HG03575 (cell line): ENCODE results near the gene GREM2.
A peak's percentile ranks its signal among the peaks of the same experiment; 100 is the strongest.

ENCODE experiments used
- ATAC-seq: cut with Tn5 transposase; IDR thresholded peaks from one replicate; pipeline ENCODE4 v1.9.1; 2021; ENCODE audit not compliant: unreplicated experiment, insufficient number of reproducible peaks, low FRiP score; ENCODE audit errors: extremely low read depth

The GREM2 gene

DNA sequence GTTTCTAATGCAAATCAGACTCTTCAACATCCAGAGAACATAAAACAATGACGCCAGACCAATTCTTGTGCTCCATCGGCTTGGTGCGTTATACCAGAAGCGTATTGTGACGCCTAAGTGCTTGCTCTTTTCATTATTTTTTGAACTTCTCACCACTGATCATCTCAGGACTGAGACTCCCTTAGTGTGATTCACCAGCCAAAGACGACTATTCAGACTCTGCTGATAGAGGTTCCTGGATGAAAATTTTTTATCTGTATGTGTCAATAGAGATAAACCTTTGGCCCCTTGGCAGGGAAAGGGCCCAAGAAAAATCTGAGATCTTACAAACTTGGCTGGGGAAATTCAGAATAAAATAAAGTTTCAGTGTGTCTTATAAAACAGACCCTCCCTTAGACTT lies 856 bp upstream of the GREM2 start:
- no peak for ATAC-seq

DNA sequence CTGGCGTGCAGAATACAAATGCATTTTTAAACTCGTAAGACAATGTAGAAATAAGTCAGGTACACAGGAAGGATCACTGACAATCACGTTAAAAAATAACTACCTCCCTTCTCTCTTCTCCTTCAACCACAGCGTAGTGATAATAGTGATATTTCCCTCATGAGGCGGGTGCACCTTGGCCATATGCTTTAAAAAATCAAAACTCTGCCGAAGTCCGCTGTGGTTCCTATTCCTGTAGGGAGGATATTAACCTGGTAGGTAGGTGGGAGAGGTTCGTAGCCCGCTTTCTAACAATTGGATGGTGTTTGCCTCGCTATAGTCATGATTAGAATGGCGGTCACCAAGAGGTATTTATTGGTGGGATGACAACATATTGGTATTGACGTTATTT lies 732 bp downstream of the GREM2 start:
- no peak for ATAC-seq

DNA sequence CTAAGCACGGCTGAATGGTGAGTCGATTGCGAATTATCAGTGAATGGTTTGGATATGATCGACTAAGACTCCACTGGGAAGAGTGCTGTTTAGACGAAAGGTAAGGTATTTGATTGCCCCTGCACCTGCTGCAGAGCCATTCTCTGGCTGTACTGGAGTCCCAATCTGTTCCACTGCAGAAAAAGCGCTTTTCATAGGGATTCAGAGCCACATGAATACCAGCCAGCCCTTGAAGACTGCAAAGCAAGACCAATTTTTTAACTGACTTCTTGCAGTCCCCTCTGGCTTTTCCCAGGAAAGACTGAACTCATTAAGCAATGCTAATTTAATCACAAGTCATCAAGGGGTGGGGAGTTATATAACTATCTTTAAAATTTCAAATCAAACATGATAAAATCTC lies 1.3 kb downstream of the GREM2 start:
- ATAC-seq, result no peak

DNA sequence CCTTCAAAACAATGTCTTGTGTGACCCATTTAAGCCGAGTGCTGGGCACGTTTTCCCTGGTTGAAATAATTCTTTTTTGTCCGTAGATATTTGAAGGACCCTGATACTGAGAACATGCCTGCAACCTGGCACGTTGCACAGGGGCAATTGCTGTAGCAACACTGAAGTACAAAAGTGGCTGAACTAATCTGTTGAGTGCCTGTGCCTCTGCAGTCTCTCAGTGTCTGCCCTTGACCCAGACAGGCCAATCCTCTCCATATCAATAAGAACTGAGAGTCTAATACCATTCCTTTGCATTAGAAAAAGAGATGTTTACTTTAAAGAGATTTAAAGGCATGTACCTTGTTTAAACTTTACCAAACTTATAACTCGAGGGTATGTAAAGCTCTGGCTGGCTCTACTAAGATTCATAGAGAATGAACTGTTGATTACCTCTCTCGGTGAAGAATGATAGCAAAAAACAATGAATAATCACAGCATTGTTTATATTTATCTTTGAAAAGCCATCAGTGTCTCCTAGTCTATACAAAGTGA lies 2.4 kb downstream of the GREM2 start:
- no peak for ATAC-seq

DNA sequence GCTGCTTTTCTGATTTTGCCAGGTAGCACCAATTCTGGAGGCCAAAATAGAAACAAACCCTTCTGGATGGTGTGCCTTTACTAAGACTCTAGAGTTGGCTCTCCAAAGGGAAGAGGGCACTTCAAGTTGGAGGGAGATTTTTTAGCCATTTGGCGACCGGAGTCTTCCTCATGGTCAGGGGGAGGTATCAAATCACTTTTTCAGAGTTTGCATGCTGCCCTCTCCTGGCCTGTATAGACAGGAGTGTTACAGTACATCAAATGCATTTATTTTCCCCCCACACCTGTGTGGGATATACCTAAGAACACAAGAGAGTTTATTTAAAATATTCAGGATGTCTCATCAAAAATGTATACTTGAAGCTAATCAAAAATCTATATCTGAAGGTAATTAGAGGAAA lies 3.2 kb downstream of the GREM2 start:
- no peak for ATAC-seq

DNA sequence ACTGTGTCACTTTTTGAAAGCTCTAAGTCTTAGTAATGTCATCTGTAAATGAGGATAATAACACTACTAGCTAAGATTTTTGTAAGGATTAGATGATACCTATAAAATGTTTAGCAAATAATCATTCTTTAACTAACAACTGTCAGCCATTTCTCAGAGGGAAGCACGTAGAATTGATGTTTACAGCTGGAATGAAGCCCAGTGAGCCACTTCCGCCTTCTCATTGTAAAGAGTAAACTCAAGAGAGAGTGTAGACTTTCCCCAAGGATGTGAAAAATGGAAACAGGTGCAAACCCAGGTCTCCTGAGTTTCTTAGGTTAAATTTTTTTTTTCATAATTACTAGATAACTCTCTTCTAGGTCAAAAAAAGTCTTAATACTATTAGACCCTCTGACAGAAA lies 4.9 kb downstream of the GREM2 start:
- no peak for ATAC-seq

DNA sequence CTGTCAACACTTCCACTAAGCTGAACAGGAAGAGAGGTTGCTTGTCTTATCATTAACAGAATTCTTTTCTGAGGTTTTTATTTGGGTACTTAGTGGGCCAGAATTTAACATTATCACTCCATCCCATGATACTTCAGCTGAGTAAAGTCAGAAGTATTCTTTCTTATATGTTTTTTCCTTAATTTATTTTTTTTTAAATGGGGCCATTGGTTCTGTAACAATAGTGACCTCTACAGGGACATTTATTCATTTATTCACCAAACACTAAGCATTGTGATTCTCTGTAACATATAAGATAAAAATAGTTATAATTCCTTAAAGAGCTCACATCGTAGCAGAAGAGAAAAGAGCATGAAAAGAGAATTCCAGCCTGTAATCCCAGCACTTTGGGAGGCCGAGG lies 9.8 kb downstream of the GREM2 start:
- ATAC-seq, result no peak

DNA sequence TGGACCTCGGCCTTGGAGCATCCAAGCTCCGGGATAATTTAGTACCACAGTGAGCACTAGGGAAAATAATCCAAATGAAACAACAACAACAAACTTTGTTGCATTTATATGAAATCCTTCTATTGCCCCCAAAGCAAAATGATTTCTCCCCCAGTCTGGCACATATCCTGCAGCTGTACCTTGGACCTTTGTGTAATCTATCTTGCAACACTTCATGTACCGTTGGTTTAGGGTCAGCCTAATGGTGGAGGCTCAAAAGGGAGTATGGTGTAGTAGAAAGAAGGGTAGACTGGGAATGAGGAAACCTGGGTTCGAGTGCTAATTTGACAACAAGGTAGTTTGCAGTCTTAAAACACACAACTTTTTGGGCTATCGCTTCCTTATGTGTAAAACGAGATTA lies 12.1 kb downstream of the GREM2 start:
- no peak for ATAC-seq

DNA sequence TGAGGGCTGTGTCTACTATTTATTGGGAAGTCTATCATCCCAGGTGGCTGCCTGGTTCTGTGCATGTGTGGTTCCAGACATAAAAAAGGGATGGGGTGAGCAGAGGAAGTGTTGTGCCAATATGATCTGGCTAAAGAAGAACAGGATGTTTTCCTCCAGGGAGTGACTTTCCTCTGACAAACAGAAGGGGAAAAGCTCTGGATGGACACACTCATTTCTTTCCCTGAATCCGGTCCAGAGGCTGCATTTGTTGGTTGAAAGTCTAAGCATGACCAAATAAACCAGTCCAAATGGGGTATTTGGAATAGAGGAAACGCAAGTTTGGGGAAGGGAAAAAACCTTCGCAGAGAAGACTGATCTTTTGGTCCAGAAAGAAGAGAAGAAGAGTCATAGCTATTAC lies 12.7 kb downstream of the GREM2 start:
- no peak for ATAC-seq

DNA sequence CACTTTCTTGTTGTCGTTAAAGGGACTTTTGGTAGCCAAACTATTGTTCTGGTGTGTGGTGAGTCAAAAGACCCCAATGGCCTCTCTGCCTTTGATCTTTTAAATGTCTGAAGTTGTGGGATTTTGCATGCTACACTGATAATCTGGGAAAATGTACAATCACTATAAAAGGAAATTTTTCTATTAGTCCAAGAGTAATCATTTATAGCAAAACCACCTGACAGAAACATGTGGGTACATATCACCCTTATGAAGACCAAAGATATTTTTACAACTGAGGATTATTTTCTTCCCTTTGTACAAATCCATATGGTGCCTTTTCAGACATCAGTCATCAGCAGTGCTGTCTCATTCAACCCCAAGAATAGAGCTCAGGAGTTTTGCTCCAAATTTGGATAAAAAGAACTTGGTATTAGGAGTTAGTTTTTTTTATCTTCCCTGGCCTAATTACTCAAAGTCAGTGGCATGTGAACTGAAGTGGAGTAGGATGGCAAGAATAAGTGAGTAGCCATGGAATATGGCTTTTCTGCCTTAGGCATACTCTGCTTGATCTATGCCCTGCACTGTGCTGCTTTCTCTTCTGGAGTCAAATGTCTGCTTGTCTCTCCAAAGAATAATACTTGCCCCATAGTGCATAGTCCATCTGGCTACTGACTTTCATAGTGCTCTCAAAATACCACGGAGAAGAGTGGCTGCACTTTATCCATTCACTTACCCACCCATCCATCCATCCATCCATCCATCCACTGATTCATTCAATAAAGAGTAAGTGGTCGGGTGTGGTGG lies 13.5 kb downstream of the GREM2 start:
- no peak for ATAC-seq

DNA sequence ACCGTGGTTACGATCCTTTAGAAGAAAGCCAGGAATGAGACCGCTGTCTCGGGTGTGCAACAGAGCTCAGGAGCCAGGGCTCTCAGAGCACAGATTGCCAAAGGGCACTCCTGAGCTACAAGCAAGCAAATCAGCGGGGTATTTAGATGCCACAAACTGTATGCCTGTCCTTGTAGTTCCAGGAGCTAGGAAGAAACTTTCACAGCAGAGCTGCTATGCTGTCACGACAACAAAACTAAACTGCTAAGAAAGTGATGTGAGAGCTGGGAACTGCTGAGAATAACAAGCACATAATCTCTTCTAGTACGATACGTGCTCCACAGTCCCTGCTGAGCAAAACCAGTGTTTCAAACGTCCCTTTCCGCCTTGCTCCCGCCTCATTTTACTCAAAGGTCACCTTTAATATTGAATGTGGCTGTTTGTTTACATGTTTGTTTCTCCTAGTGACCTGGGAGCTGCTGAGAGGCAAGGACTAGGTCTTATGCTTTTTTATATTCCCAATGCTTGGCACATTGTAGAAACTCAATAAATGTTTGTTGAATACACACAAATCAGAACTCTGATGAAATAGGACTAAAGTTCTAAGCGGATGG lies 14.7 kb downstream of the GREM2 start:
- no peak for ATAC-seq

DNA sequence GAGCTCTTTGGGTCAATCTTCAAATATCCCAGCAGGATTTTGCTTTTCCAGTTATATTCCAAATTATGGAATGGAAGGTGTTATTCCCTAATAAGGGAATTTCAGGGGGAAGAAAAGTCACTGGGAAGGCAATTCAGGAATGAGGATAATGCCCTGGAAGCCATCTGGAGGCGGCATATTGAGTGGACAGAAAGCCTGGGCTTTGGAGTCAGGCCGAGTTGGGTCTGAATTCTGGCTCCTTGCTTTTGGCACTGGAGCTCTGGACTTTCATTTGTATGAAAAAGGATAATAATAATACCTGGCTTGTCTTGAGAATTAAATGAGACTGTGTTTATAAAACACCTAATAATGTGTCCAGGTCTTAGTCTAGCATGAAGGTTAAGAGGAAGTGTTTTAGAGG lies 16.5 kb downstream of the GREM2 start:
- no peak for ATAC-seq

DNA sequence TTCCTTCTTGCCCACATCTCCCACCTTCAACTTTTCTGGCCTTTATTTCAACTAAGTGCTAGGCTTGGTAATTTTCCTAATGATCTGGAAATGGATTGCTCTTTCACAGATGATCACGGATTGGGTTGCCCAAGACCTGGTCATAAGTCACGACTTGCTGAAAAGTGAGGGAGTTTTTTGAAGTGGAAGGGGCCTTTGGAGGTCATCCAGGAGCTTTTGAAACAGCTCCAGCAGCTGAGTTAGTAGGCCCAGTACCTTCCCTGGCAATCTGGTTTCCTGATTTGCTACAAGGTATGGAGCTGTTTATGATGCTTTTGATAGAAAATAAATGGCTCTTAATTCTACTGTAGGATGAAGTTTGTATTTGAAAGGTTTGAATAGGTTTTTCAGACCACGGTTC lies 20.4 kb downstream of the GREM2 start:
- no peak for ATAC-seq

DNA sequence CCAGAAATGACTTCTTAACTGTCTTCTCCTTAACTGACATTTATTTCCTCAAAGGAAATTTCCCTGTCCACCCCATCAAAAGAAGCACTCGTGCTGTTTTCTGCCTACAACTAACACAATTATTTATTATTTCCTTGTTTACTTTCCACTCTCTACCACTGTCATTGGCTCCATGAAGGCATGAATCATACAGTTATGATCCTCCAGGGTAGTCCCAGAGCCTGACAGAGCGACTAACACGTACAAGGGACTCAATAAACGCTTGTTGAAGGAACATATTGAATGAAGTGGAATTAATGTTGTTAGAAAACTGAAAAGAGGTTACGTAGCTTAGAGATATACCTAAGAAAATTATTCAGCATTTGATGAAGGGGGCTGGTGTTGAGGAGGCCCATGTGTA lies 20.9 kb downstream of the GREM2 start:
- ATAC-seq, result no peak

DNA sequence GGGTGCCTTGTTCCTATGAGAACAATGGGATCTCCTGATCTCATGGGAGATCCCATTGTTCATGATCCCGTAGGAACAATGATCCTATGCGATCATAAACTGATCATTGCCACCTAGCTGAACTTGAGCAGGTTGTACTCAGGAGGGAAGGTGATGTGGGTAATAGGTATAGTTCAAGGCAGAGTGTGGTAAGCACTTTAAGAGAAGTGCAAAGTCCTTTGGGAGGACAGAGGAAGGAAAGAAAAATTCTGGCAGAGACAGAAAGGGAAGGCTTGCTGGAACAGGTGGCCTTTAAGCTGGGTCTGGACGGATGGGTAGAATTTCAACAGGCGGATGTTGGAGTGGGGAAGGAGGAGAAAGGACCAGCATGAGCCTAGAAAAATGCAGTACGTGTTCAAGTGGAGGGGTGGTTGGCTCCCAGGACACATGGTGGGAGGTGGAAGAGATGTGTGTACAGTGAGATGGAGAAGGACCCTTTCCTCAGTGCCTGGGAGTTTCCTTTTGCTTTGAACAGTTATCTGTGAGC lies 22.3 kb downstream of the GREM2 start:
- no peak for ATAC-seq

DNA sequence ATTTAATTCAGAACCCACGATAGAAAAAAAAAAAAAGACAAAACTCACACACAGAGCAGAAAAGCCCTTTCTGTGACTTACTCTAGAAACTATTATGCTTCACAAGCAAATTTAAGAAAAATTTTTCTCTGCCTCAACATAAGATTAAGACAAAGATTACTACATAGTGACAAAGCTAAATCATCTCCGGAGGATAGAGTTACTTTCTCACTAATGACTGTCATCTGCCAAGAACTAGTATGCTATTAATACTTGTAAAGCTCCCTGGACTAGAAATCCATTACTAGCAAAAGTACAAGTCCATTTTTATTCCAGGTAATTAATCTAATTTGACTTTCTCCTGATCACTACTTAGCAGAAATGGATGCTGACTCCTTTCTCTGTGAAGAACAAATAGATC lies 25.9 kb downstream of the GREM2 start:
- no peak for ATAC-seq

DNA sequence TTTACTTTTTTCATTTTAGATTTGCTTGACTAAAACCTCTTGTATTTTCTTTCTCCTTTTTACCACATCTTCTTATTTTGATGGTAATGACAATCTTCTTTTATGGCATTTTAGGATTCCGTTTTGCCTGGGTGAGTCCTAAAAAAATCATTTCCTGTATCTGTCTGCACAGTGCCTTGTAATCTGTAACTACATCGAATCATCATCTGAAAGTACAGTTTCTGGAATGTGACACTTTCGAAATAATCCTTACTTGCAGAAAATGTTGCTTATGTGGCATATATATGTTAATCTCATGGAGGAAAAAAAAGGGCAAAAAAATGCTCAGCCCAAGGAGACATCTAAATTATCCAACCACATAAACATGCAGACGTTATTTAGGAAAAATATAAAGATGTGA lies 29.0 kb downstream of the GREM2 start:
- no peak for ATAC-seq

DNA sequence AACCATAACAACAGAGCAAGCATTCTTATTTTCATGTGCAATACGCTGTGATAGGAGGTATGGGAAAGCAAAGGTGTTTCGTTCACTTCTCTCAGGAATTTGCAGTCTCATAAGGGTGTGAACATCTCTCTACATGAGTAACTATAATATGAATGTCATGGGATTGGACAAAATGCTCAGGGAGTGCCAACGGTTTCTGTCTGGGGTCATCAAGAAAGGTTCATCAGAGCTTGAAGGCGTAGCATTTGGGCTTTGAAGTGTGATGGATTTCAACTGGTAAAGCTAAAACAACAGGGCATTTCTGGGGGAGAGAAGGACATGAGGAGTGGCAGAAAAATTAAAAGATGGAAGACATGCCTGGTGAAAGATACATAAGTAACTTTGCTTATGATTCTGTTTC lies 32.4 kb downstream of the GREM2 start:
- no peak for ATAC-seq

DNA sequence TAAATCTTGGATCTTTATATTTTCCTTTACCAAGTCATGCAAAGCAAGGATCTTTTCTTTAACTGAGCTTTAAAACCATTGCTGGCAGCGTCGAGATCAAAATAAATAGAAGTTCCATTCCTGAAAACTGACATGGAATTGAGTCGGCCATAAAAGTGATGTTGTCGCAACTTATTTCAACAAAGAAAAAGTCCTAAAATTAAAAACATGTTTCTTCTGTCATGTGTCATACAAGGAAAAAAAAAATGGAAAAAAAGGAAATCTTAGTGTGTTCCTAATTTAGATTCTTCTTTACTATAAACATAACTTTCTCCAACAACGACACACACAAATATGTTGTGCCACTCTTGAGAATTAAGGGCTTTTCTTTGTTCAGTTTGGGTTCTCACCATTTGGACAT lies 34.9 kb downstream of the GREM2 start:
- no peak for ATAC-seq

DNA sequence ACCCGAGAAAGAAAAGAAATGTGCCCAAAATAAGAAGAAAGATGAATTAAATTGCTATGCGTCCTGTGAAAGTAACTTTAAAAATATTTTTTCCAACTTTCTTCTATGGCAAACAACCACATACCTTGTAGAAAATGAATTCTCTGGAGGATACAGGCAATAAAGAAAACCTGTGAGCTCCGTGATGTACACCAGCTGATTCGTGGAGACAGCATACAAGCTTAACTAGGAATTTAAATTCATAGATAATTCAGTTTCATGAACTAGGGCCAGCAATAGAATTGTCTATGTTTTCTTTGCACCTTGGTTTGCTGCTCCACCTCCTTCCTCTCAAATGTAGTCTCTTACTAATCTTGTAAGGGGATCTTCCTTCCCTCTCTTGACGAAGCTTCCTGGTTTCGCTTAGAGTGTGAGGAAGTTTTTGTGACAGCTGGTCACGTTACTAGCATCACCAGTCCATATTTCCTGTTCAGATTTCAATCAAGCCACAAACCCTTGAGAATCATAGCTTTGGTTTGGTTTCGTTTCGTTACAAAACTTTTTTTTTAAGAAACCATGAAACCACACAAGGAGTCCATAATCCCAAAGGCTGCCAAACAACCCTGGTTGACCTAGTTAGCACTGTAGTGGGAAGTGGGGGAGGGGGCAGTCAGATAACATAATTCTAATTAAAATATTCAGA lies 35.8 kb downstream of the GREM2 start:
- peak; percentile 82 for ATAC-seq
